SK-N-DZ (cell line): ENCODE data around the gene PPP1R15A. TPM values are rescaled to one million over a fixed set of nuclear protein-coding genes. Genes with fewer than 3 reads are reported as not detected.
A peak's percentile ranks its signal among the peaks of the same experiment; 100 is the strongest.
"Not testable (repeated sequence)": the region's sequence is repeated elsewhere in the genome, so short reads cannot be mapped to it uniquely, and the experiment has no call there.

Experiments used
- DNase-seq: peaks from one replicate; pipeline ENCODE4 v3.0.0-alpha.2; 2015; ENCODE audit warnings: low spot score
- polyA plus RNA-seq, 2 experiments: library from polyadenylated mRNA; depleted of rRNA; stranded (reverse); fragments of >200 nt; gene quantifications; 2 replicates each; pipeline ENCODE4 v1.2.3, GENCODE V29; 2014

PPP1R15A gene
- 9.7 and 13.0 TPM in 2 replicates for polyA plus RNA-seq (2014; cell fraction: cytosol; rRNA removed)
- polyA plus RNA-seq (2014; cell fraction: nucleus; rRNA removed): 2.7 and 4.7 TPM in 2 replicates

DNA sequence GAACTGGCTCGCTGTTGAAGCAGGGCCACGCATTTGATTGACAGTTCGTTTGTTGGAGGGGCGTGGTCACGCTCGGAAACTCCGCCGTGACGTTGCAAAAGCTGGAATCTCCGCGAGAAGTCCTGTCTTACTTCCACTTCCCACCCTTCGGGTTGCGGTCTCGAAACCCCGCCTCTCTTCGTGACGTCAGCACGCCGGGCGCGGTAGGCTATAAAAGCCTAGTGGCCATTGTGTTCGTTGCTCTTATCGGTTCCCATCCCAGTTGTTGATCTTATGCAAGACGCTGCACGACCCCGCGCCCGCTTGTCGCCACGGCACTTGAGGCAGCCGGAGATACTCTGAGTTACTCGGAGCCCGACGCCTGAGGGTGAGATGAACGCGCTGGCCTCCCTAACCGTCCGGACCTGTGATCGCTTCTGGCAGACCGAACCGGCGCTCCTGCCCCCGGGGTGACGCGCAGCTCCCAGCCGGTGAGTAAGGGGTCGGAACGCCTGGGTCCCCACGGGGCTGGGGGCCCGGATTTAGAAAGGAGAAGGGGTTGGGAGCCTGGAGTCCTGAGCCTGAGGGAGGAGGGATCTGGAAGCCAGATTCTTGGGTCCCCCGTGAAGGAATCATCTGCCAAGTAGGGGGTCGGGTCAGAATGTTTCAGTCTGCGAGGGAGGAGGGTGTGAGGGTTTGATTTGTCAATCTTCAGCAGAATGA is at the start of gene PPP1R15A:
TSS of gene PPP1R15A (plus strand) at position 240 of the 702 bp plus-strand sequence. CDS start 813 bp downstream, outside the sequence.
- DNase-seq: peak; percentile 94

DNA sequence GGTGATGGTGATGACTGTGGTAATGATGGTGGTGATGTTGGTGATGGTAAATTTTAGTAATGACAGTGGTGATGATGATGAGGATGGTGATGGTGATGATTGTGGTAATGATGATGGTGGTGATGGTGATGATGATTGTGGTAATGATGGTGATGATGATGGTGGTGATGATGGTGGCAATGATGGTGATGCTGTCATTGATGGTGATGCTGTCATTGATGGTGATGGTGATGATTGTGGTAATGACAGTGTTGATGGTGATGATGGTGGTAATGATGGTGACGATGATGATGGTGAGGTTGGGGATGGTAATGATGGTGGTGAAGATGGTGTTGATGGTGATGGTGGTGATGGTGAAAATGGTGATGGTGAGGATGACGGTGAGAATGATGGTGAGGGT is 49.7 kb upstream of the PPP1R15A start:
- DNase-seq: no peak

DNA sequence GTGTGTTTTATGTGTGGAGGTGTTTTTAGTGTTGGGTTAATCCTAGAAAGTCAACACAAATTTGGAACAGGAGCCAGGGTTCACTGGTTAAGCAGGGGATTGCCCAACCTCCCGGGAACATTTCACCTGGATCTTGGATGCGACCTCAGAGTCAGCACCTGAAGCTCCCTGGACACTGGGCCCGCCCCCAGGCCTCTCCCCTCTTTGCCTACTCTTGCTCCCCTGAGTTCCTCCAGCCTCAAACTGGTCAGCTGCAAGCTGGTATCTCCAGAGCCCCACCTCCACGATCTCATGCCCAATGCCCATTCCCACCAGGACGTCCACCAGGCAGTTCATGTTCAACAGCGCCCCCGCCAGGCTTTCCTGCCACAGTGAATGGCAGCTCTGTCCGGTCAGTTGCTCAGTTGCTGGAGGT is 45.6 kb upstream of the PPP1R15A start:
- DNase-seq: no peak

DNA sequence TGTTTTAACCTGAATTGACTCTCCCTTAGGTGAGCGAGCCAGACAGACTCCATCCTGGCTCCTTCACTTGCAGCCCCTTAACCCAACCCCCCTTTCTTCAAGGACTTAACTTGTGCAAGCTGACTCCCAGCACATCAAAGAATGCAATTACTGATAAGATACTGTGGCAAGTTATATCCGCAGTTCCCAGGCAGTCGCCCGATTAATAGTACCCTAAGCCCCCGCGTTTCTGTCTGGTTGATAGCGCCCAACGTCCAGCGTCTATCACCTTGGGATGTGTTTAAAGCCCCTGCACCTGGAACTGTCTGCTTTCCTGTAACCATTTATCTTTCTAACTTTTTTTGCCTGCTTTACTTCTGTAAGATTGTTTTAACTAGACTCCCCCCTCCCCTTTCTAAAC is 42.1 kb upstream of the PPP1R15A start:
- no peak for DNase-seq

DNA sequence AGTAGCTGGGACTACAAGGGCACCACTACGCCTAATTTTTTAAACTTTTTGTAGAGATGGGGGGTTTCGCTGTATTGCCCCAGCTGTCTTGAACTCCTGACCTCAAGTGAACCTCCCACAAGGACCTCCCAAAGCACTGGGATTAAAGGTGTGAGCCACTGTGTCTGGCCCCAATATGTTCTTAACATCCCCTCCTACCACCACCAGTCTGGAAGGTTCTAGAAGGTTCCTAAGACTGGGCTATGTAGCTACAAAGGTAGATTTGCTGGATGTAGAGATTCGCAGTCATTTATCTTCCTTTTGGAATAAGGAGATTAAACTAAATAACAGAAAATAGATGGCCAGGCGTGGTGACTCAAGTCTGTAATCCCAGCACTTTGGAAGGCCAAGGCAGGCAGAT is 41.3 kb upstream of the PPP1R15A start:
- no peak for DNase-seq

DNA sequence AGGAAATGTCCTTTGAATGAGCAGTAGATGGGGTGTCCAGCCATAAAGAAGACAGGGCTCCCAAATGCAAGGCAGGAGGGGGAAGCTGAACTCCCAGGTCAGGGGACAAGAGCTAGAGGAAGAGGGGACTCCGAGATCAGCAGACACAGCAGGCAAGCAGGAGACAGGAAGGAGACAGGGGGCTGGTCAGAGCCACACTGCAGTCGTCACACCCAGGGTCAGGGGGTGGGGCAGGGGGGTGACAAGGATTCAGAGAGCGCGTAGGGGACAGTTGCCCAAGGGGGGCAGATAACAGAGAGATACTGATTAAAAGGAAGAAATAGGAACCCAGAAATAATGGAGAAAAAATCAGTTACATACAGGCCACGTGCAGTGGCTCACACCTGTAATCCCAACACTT is 39.2 kb upstream of the PPP1R15A start:
- DNase-seq: no peak

DNA sequence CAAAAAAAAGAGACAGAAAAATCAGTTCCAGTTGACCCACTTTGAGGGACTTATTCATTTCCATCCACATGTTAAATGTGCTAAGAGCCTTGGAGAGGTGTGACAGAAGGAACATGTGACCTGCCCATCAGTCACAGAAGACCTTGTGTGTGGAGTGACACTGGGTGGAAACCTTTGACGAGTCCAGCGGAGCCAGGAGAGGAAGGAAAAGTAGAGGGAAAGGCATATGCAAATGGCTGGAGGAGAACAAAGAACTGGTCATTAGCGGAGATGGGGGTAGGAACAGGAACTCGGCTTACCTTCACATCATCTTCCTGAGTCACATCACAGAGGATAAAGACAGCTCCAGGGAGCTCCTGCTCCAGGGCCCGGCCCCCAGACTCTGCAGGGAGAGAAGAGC is 38.2 kb upstream of the PPP1R15A start:
- DNase-seq: no peak

DNA sequence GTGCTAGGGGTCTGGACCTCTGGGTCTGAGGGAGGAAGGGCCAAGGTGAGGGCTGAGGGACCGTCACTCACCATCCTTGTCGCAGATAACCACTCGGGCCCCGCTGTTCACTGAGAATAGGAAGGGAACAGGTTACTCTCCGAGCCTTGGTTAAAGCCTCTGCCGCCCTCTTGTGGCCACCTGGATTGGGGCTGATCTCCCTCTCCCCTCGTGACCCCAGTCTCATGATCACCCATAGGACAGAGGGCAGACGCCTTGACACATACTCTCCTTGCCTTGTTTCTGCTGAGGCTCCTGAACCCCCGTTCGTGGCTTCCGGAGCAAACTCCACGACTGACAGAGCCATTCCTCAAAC is 36.5 kb upstream of the PPP1R15A start:
- DNase-seq: peak; percentile 80

DNA sequence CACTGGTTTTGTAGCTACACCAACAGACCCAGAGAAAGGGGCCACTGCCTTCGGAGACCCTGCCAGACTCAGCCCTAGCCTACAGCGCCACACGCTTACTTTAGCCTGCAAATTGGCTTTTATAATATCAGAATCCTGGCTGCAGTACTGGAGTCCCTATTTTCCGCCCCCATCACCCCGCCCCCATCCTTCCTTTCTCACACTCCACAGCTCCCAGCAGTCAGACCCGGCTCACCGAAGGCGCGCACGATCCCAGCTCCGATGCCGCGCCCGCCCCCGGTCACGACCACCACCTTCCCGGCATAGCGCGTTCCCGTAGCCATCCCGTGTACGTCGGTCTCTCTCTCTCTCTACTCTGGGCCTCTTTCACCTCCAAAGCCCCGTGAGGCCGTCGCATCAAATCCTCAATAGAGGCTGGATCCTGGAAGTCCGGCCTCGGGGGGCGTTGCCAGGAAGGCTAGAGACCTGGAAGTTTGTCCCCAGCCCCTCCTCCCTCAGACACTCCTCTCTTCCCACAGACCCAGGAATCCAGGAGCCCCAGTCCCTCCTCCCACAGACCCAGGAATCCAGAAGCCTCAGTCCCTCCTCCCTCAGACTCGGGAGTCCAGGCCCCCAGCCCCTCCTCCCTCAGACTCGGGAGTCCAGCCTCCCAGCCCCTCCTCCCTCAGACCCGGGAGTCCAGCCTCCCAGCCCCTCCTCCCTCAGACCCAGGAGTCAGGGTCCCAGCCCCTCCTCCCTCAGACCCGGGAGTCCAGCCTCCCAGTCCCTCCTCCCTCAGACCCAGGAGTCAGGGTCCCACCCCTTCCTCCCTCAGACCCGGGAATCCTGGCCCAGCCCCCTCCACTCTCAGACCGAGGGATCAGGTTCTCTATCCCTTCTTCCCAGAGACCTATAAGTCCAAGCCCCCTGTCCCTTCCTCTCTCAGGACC is 35.9 kb upstream of the PPP1R15A start, which contains the start of gene HSD17B14:
TSS of gene HSD17B14 (minus strand) at position 403 of the 929 bp plus-strand sequence. CDS start at position 323, 80 bp downstream.
- peak; percentile 51 for DNase-seq

DNA sequence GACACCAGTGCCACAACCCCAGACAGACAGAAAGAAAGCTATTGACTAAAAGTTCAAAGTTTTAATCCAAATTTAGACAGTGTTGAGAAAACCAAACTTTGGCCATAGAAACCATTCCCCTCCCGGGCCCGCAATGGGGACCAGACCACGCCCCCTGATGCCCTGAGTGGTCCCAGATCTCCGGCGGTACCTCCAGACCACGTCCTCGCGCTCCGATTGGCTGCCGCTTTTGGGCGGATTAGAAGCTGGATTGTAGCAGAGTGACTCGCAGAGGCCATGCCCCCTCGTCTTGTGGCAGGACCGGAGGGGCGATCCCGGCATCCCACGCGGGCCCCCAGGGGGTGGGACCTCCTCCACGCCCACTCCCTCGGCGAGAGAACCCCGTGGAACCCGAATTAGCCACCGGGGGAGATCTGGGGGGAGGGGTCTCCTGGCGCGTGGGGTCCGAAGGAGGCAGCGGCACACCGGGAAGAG is 35.1 kb upstream of the PPP1R15A start:
- DNase-seq: peak; percentile 85

DNA sequence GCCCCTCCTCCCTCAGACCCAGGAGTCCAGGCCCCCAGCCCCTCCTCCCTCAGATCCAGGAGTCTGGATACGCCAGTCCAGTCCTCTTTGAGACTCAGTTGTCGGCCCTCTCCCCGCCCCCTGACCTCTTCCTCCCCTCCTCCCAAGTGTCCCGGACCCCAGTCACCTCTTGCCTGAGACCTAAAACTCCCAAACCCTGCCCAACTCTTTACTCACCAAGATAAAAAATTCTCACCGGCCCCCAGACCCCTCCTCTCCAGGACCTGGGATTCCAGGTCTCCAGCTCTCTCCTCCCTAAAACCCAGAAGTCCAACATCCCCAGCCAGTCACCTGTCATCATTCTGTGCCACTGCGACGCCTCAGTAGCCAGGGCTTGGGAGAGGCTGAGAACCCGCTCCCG is 34.5 kb upstream of the PPP1R15A start:
- no peak for DNase-seq

DNA sequence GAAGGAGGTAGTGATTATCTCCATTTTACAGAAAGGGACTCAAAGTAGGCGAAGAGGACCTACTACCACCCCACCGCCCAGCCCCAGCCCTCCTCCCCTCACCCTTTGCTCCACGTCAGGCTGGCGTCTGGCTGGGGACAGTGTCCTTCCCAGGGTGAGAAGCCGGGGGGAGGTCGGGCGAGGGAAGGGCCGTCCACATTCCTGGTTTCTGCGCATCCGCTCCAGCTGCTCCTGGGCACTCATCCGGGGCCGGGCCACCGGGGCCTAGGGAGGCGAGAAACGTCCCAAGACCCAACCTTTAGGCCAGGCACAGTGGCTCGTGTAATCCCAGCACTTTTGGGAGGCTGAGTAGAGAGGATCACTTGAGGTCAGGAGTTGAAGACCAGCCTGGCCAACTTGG is 31.2 kb upstream of the PPP1R15A start:
- DNase-seq: no peak

DNA sequence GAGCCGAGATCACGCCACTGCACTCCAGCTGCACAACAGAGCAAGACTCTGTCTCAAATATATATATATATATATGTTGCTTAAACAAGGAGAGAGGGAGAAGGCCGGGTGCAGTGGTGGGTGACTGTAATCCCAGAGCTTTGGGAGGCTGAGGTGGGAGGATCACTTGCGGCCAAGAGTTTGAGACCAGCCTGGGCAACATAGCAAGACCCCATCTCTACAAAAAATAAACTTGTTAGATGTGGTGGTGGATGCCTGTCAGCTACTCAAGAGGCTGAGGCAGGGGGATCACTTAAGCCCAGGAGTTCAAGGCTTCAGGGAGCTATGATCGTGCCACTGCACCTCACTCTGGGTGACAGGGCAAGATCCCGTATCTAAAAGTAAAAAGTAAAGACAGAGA is 30.6 kb upstream of the PPP1R15A start:
- DNase-seq: no peak

DNA sequence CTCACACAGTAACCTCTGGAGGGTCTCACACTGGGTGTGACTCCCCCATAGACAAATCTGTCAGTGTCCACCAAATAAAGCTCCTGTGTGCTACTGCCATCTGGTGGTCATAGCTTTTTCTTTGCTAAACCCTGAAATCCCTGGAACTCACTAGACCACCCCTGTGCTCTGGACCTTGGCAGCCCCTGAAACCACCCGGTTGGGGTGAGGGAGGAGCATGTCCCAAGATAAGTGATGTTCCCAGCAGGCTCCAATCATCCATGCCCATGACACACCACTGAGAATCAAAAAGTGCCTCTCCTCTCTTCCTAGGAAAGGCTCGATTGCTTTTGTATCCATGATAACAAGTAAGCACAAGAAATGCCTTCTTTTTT is 29.4 kb upstream of the PPP1R15A start:
- DNase-seq: peak; percentile 41

DNA sequence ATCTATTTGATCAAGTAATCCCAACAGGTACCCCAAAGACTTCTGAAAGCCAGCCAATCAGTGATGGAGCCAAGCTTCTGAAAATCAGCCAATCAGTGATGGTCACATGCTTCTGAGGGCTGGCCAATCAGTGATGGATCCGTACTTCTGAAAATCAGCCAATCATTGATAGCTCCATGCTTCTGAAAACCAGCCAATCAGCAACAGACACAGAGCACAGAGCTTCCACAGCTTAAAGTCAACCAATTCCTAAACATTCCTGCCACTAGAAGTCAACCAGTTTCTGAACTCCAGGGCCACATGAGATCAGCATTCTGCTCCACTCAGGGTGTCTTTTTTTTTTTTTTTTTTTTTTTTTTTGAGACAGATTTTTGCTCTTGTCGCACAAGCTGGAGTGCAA is 27.7 kb upstream of the PPP1R15A start:
- DNase-seq: no peak

DNA sequence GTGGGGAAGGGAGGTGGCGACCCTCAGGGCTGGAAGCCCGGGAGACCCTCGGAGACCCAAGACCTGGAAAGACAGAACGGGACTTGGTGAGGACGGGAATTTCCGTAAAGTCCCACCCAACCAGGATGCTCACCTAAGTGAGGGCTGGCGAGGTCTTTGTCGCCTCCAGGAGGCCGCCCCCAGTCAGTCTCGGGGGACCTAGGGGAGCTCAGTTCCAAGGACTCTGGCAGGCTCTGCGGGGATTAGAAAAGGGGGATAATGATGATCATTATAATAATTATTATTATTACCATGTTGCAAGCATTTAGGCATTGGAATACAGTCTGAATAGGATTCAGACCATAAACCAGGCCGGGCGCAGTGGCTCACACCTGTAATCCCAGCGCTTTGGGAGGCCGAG is 26.8 kb upstream of the PPP1R15A start:
- no peak for DNase-seq

DNA sequence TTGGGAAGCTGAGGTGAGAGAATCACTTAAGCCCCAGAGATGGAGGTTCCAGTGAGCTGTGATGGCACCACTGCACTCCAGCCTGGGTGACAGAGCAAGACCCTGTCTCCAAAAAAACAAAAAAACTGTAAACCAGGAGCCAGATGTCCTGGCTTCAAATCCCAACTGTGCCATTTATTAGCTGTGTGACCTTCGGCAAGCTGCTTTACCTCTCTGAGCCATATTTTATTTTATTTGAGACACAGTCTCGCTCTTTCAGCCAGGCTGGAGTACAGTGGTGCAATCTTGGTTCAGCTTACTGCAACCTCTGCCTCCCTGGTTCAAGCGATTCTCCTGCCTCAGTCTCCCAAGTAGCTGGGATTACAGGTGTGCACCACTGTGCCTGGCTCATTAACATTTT is 25.6 kb upstream of the PPP1R15A start:
- DNase-seq: not testable (repeated sequence)

DNA sequence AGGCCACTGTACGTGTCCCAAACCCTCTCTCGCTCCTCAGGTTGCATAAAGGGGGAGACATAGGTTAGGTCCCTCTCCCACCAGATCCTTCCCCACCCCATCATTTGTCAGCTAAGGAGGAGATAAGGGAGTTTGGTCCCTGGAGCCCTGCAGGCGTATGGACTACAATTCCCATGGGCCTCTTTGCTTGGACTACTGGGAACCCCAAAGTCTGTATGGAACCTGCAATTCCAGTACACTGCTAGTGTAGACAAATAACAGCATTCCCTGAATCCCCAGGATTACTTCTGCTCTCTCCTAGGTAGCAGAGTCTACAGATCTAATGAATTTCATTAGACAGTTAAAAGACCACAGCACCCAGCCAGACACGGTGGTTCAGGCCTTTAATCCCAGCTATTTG is 19.9 kb upstream of the PPP1R15A start:
- DNase-seq: no peak

DNA sequence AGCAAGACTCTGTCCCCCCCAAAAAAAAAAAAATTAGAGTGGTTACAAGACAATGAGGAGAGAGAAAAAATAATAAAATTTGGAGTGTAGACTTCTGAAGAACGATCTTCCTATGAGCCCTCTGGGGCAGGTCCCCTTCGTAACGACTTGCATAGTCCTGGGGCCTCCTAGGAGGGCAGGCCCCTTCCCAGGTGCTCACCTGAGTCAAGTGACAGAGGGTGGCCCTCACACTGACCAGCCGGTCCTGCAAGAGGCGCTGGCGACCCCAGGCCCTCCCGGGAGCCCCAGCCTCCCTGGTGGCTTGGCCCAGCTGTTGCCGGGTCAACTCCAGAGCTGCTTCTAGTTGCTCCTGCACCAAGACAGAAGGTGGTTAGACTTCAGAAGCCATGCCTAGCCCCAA is 18.7 kb upstream of the PPP1R15A start:
- no peak for DNase-seq

DNA sequence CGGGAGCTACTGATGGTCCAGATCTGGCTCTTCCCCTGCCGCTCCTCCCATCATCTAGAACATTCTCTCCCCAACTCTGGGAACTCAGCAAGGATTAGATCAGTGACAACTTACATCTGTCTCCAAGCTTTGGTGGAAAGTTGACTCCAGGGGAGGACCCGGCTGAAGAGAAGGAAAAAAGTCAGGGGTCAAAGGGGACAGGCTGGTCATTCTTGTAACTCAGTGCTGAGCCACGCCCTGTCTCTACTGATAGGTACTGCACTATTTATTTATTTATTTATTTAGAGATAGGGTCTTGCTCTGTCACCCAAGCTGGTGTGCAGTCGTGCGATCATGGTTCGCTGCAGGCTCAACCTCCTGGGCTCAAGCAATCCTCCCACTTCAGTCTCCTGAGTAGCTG is 18.1 kb upstream of the PPP1R15A start:
- no peak for DNase-seq

DNA sequence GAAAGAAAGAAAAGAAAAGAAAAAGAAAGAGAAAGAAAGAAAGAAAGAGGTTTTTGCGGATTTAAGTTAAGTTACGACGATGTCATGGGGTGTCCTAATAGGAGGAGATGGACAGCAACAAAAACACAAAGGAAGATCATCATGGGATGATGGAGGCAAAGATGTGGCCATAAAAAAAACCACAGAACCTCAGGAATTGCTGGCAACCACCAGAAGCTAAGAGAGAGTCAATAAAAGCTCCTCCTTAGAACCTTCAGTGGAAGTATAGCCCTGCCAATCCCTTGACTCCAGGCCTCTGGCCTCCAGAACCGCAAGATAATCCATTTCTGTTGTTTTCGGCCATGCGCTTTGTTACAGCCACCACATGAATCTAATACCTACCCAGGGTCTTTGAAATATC is 15.3 kb upstream of the PPP1R15A start:
- DNase-seq: no peak

DNA sequence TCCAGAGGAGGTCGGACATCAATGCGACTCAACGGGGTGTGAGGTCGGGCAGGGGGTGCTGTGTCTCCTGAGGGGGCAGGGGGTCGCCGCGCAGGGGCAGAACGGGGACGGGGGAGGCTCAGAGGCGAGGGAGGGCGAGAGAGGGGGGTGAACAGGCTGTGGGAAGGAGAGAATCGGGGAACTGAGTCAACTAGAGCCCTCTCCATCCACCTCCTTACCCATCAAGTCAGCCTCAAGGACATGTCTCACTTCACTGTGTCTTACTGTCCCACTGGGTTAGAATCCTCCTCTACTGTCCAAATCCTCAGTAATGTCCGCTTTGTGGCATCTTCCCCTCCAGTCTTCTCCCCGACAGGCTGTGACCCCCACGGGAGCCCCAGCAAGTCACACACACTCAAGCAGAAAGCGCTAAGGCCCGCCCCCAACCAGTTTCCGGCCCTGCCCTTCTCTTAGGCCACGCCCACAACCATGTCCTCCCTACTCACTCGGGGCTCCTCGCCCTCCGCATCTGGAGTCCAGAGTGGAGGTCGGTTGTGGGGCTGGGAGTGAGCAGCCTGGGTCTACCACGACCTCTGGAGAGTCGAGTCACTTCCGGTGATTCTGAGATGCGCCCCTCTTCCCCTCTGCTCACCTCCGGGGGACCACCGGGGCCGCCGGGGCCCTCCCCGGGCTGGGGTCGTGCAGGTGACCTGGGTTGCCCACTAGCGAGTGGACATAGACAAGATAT is 13.1 kb upstream of the PPP1R15A start:
- DNase-seq: no peak
